H1 (cell line): ENCODE data around the gene TSC22D1. TPM values are rescaled to one million over a fixed set of nuclear protein-coding genes. Genes with fewer than 3 reads are reported as not detected.

Source experiments
- CTCF ChIA-PET: fragments of 300-600 bp; sonication (Branson Sonifier 250); formaldehyde crosslinking; loops from one replicate; lab custom pipeline; 2021; ENCODE audit not compliant: partially characterized antibody; lab: Charles Lee
- POLR2A ChIA-PET: fragments of 300-600 bp; sonication (Branson Sonifier 250); formaldehyde crosslinking; loops from one replicate; lab custom pipeline; 2021; ENCODE audit warnings: inconsistent platforms; ENCODE audit not compliant: partially characterized antibody; lab: Charles Lee
- DNase-seq, 2 experiments: peaks; one replicate each; pipeline versions ENCODE4 v3.0.0 to v3.0.0-alpha.2; 2010 to 2022; ENCODE audit warnings: low spot score in 2 of 2, low read depth in 1 of 2, mixed read lengths in 1 of 2
- FAIRE-seq: peaks from 2 replicates; lab custom pipeline; 2011; peaks lifted over from hg19 to GRCh38; lab: Jason Lieb, UNC
- H2AFZ ChIP-seq: 2 replicates; pipeline ENCODE4 v1.8.1; 2012; ENCODE audit warnings: low read length, inconsistent platforms
- H2AK5ac ChIP-seq: 2 replicates; pipeline ENCODE4 v1.6.1; 2013; ENCODE audit warnings: low read depth, low read length
- H2BK120ac ChIP-seq: replicated peaks from 2 replicates; pipeline ENCODE3; 2013; ENCODE audit warnings: low read depth, low read length, inconsistent platforms
- H2BK12ac ChIP-seq: 2 replicates; pipeline ENCODE4 v1.6.1; 2013; ENCODE audit warnings: low read depth, low read length
- H2BK15ac ChIP-seq: 2 replicates; pipeline ENCODE4 v1.6.1; 2013; ENCODE audit warnings: low read length
- H2BK20ac ChIP-seq: 2 replicates; pipeline ENCODE4 v1.6.1; 2013; ENCODE audit warnings: low read length
- H2BK5ac ChIP-seq: 2 replicates; pipeline ENCODE4 v1.6.1; 2013; ENCODE audit warnings: low read depth, low read length
- H3K14ac ChIP-seq: 2 replicates; pipeline ENCODE4 v1.6.1; 2013; ENCODE audit warnings: inconsistent platforms; ENCODE audit not compliant: insufficient read length
- H3K18ac ChIP-seq: 2 replicates; pipeline ENCODE4 v1.6.1; 2013; ENCODE audit warnings: low read length; ENCODE audit errors: extremely low read depth
- H3K23ac ChIP-seq: 2 replicates; pipeline ENCODE4 v1.6.1; 2013; ENCODE audit warnings: inconsistent platforms; ENCODE audit not compliant: insufficient read length
- H3K23me2 ChIP-seq: 2 replicates; pipeline ENCODE4 v1.6.1; 2013; ENCODE audit warnings: low read depth, low read length
- H3K27ac ChIP-seq: 2 replicates; pipeline ENCODE4 v1.6.1; 2011; ENCODE audit warnings: low read depth, low read length, inconsistent platforms
- H3K27me3 ChIP-seq, 4 experiments: replicated peaks in 1 of 4; 1 replicate in 1 of 4; 2 replicates in 3 of 4; pipeline versions ENCODE4 v1.6.1 to v1.8.1; 2011 to 2013; ENCODE audit warnings: low read length in 3 of 4, mild to moderate bottlenecking in 3 of 4, inconsistent platforms in 2 of 4, mixed read lengths in 2 of 4, moderate library complexity in 1 of 4; ENCODE audit not compliant: control insufficient read depth in 3 of 4, insufficient read depth in 3 of 4; ENCODE audit errors: extremely low read depth in 1 of 4
- H3K36me3 ChIP-seq, 4 experiments: 2 replicates each; pipeline versions ENCODE4 v1.6.1 to v1.8.1; 2011 to 2013; ENCODE audit warnings: mild to moderate bottlenecking in 4 of 4, low read length in 3 of 4, moderate library complexity in 2 of 4, control low read depth in 1 of 4, inconsistent platforms in 1 of 4; ENCODE audit not compliant: insufficient read depth in 4 of 4, control insufficient read depth in 2 of 4
- H3K4ac ChIP-seq: replicated peaks from 2 replicates; pipeline ENCODE3; 2013; ENCODE audit warnings: low read length, low read depth, mixed read lengths, inconsistent platforms; ENCODE audit not compliant: insufficient read length
- H3K4me1 ChIP-seq, 4 experiments: replicated peaks in 1 of 4; 1 replicate in 1 of 4; 2 replicates in 3 of 4; pipeline versions ENCODE4 v1.6.1 to v1.8.1; 2011 to 2013; ENCODE audit warnings: low read length in 3 of 4, inconsistent platforms in 2 of 4, mixed read lengths in 1 of 4; ENCODE audit not compliant: insufficient read depth in 4 of 4, control insufficient read depth in 3 of 4
- H3K4me2 ChIP-seq, 2 experiments: 2 replicates each; pipeline versions ENCODE4 v1.6.1 to v1.8.1; 2011 to 2013; ENCODE audit warnings: low read depth in 2 of 2, low read length in 2 of 2, control low read depth in 1 of 2, inconsistent platforms in 1 of 2, mild to moderate bottlenecking in 1 of 2; ENCODE audit not compliant: insufficient read depth in 1 of 2
- H3K4me3 ChIP-seq, 4 experiments: fragments of 200-600, 300-600 bp in 1 of 4; sonication (generic), shearing (Covaris generic), sonication (Bioruptor Twin) in 1 of 4; 2 replicates each; pipeline versions ENCODE4 v1.5.1 to v1.8.1; 2011 to 2016; ENCODE audit warnings: low read length in 4 of 4, low read depth in 3 of 4, control low read depth in 2 of 4, inconsistent platforms in 2 of 4, mild to moderate bottlenecking in 2 of 4, mixed read lengths in 1 of 4, moderate library complexity in 1 of 4; ENCODE audit not compliant: insufficient read depth in 2 of 4; ENCODE audit errors: extremely low read depth in 1 of 4
- H3K56ac ChIP-seq: replicated peaks from 2 replicates; pipeline ENCODE3; 2013; ENCODE audit warnings: low read depth, mild to moderate bottlenecking, mixed read lengths, low read length, inconsistent platforms; ENCODE audit not compliant: insufficient read length
- H3K79me1 ChIP-seq: 2 replicates; pipeline ENCODE4 v1.6.1; 2013; ENCODE audit warnings: low read depth, low read length, control low read depth
- H3K79me2 ChIP-seq, 2 experiments: 2 replicates each; pipeline versions ENCODE4 v1.6.1 to v1.8.1; 2012 to 2013; ENCODE audit warnings: low read length in 2 of 2, mild to moderate bottlenecking in 2 of 2, inconsistent platforms in 1 of 2; ENCODE audit not compliant: insufficient read depth in 2 of 2, control insufficient read depth in 1 of 2
- H3K9ac ChIP-seq, 4 experiments: replicated peaks in 1 of 4; 1 replicate in 1 of 4; 2 replicates in 3 of 4; pipeline versions ENCODE4 v1.6.1 to v1.8.1; 2011 to 2013; ENCODE audit warnings: low read depth in 3 of 4, low read length in 3 of 4, control low read depth in 2 of 4, mild to moderate bottlenecking in 2 of 4, moderate library complexity in 2 of 4, inconsistent platforms in 1 of 4; ENCODE audit errors: extremely low read depth in 1 of 4
- H3K9me3 ChIP-seq, 2 experiments: 2 replicates each; pipeline versions ENCODE4 v1.6.1 to v1.8.1; 2012 to 2013; ENCODE audit warnings: mild to moderate bottlenecking in 2 of 2, moderate library complexity in 2 of 2, control low read depth in 1 of 2, inconsistent platforms in 1 of 2, low read depth in 1 of 2, low read length in 1 of 2, mixed read lengths in 1 of 2; ENCODE audit not compliant: insufficient read depth in 2 of 2
- H4K20me1 ChIP-seq, 2 experiments: replicated peaks in 1 of 2; 2 replicates each; pipeline versions ENCODE3 to v1.8.1; 2011 to 2013; ENCODE audit warnings: inconsistent platforms in 2 of 2, low read length in 2 of 2, mild to moderate bottlenecking in 1 of 2; ENCODE audit not compliant: insufficient read depth in 2 of 2, control insufficient read depth in 1 of 2
- H4K5ac ChIP-seq: 2 replicates; pipeline ENCODE4 v1.6.1; 2013; ENCODE audit warnings: low read length, low read depth, mixed read lengths, inconsistent platforms; ENCODE audit not compliant: insufficient read length
- H4K8ac ChIP-seq: 2 replicates; pipeline ENCODE4 v1.8.0; 2013; ENCODE audit warnings: mild to moderate bottlenecking, moderate library complexity, low read length, inconsistent platforms; ENCODE audit not compliant: insufficient read depth; ENCODE audit errors: extremely low read depth
- H4K91ac ChIP-seq: replicated peaks from 2 replicates; pipeline ENCODE3; 2013; ENCODE audit warnings: low read length, mixed read lengths, inconsistent platforms; ENCODE audit not compliant: insufficient read length
- ASH2L ChIP-seq: fragments of 200-600, 300-600 bp; sonication (generic); IDR thresholded peaks from one replicate; pipeline ENCODE4 v1.7.1; 2017; ENCODE audit warnings: low read length
- CBX8 ChIP-seq: fragments of 300-800, 300-1000 bp; sonication (generic); IDR thresholded peaks from 2 replicates; pipeline ENCODE4 v1.7.1; 2016; ENCODE audit warnings: low read depth, low read length, borderline replicate concordance
- CREB1 ChIP-seq: IDR thresholded peaks from 2 replicates; pipeline ENCODE4 v1.6.1; 2012; ENCODE audit warnings: inconsistent platforms
- FOSL1 ChIP-seq: IDR thresholded peaks from 2 replicates; pipeline ENCODE4 v1.6.1; 2011; ENCODE audit warnings: mild to moderate bottlenecking, low read depth, low read length, moderate library complexity; ENCODE audit not compliant: insufficient read depth
- KDM4A ChIP-seq: IDR thresholded peaks from one replicate; pipeline ENCODE4 v1.7.1; 2012; ENCODE audit warnings: low read depth, mild to moderate bottlenecking, moderate library complexity, low read length, inconsistent platforms; ENCODE audit not compliant: severe bottlenecking
- POLR2A ChIP-seq, 2 experiments: IDR thresholded peaks; 1 replicate in 1 of 2; 2 replicates in 1 of 2; pipeline ENCODE4 v1.6.1; 2011; ENCODE audit warnings: low read depth in 2 of 2, low read length in 2 of 2, mild to moderate bottlenecking in 2 of 2; ENCODE audit errors: control extremely low read depth in 1 of 2
- POU5F1 ChIP-seq: IDR thresholded peaks from 2 replicates; pipeline ENCODE4 v1.6.1; 2011; ENCODE audit warnings: low read depth, mild to moderate bottlenecking, low read length, moderate library complexity
- RAD21 ChIP-seq, 2 experiments: IDR thresholded peaks in 1 of 2; conservative IDR thresholded peaks in 1 of 2; 2 replicates each; pipeline ENCODE4 v1.6.1; 2011; ENCODE audit warnings: low read depth in 2 of 2, low read length in 2 of 2, improper control_type of control experiment in 1 of 2, inconsistent platforms in 1 of 2, mild to moderate bottlenecking in 1 of 2, moderate library complexity in 1 of 2
- RBBP5 ChIP-seq: IDR thresholded peaks from 2 replicates; pipeline ENCODE4 v1.7.1; 2012; ENCODE audit warnings: low read depth, mild to moderate bottlenecking, inconsistent platforms, low read length, moderate library complexity, borderline replicate concordance
- SAP30 ChIP-seq: fragments of 300-600 bp; sonication (generic); IDR thresholded peaks from 2 replicates; pipeline ENCODE4 v1.7.1; 2012; ENCODE audit warnings: low read length, moderate library complexity, mild to moderate bottlenecking, inconsistent platforms; ENCODE audit not compliant: insufficient read depth, insufficient replicate concordance
- SIX5 ChIP-seq: IDR thresholded peaks from 2 replicates; pipeline ENCODE4 v1.6.1; 2011; ENCODE audit warnings: mild to moderate bottlenecking, low read depth, low read length
- YY1 ChIP-seq: IDR thresholded peaks from 2 replicates; pipeline ENCODE4 v1.6.1; 2011; ENCODE audit warnings: low read depth, mild to moderate bottlenecking, low read length
- WGBS, 2 experiments: shearing (Covaris generic) in 1 of 2; methylation state at CpG; one replicate each; pipeline versions ENCODE4 v1.1.6 to v1.1.7; 2013 to 2015; ENCODE audit warnings: low lambda C conversion rate in 2 of 2, mixed read lengths in 2 of 2, inconsistent platforms in 1 of 2, low coverage in 1 of 2, missing lambda C conversion rate in 1 of 2; ENCODE audit not compliant: insufficient replicate concordance in 2 of 2, insufficient coverage in 1 of 2, insufficient read length in 1 of 2; ENCODE audit errors: extremely low coverage in 1 of 2, missing lambda C conversion rate in 1 of 2; 5-methylcytosine and 5-hydroxymethylcytosine counted together
- polyA plus RNA-seq, 7 experiments: library from polyadenylated mRNA; depleted of rRNA in 3 of 7; stranded (reverse) in 5 of 7; unstranded in 2 of 7; fragments of >200 nt in 5 of 7; fragments of 200-250 nt in 2 of 7; gene quantifications; 1 replicate in 5 of 7; 2 replicates in 1 of 7; 4 replicates in 1 of 7; pipeline versions ENCODE4 v1.2.1 to v1.2.3, GENCODE V29; 2011 to 2013; ENCODE audit warnings: missing spikeins in 2 of 7, mixed read lengths in 2 of 7
- total RNA-seq: library from RNA; stranded (reverse); fragmentation: NEBNext Ultra II Directional; extraction: Animal tissue kit (Norgen Biotek cat#: 25700); gene quantifications from 2 replicates; pipeline ENCODE4 v1.2.1, GENCODE V29; 2021
- TF ChIP-seq, protein P1 (sequence below): IDR thresholded peaks from 2 replicates; pipeline ENCODE4 v1.6.1; 2012; ENCODE audit warnings: inconsistent platforms

Gene TSC22D1
- total and polyA plus RNA-seq, 2 of the 8 experiments (the other 6 are each of a cell fraction or from before 2014, with no cell fraction given): 52.6 to 80.9 TPM

DNA sequence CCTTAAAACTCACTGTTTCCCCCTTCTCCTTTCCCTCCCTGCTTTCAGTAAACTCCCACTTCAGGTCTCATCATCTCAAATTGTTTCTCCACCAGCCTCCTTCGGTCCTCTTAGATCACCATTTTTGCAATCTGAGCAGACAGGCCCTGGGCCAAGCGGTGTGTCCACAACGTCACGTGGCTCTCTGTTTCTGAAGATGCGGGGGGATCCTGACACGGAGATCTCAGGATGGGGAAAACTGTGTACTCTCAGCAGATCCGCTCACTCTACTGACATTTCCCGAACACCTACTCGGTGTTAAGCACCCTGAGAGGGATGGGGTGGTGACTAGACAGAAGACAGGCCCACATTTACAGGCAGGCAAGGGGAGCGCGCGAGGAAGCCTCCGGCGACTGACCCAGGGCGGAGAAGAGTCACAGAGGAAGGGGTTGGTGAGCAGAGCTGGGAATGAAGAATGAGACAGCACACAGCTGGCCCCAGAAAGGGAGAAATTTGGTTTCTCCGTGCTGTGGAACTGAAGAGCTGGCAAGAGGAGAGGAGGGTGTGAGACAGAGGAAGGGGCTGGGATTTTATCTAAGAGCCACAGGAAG is 163.7 kb downstream of the TSC22D1 start:
- CTCF ChIA-PET: interaction anchor here (0.9 to 1.6 kb wide), 2 partner anchors 14 to 169 kb away, joined by 3 to 4 read pairs; no protein-coding TSS in a partner anchor
- TF ChIP-seq KDM4A (no peak), CREB1 (no peak), CBX8 (no peak), POLR2A (IDR thresholded peaks at IDR 0.05; ENCODE audit: control extremely low read depth in 1 of 2, low read depth in 2 of 2, low read length in 2 of 2) (no peak), RBBP5 (no peak), FOSL1 (no peak), ASH2L (no peak), SAP30 (no peak), POU5F1 (no peak), YY1 (no peak), SIX5 (no peak), RAD21 (IDR thresholded peaks at IDR 0.05 in 1 of 2, conservative IDR thresholded peaks at IDR 0.05 in 1 of 2; ENCODE audit: low read depth in 2 of 2, low read length in 2 of 2) (no peak)
- TF ChIP-seq, protein P1, sequence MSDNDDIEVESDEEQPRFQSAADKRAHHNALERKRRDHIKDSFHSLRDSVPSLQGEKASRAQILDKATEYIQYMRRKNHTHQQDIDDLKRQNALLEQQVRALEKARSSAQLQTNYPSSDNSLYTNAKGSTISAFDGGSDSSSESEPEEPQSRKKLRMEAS: no peak

More for the DNA sequence above, 163.7 kb downstream of the TSC22D1 start:
- Histone ChIP-seq H3K27ac (no peak overlapping the region), H2BK5ac (no peak overlapping the region), H3K36me3 (no peaks in the 10 kb centered on the region), H3K4me2 (no peak overlapping the region), H2BK15ac (peak overlapping the region; percentile 83; the same call in 1 of the 2 replicates), H4K5ac (no peak overlapping the region), H2BK20ac (no peak overlapping the region), H3K23ac (no peak overlapping the region), H3K18ac (no peak overlapping the region; the same call in 1 of the 2 replicates), H2BK120ac (no peak overlapping the region), H3K4ac (no peak overlapping the region), H3K79me2 (no peaks in the 10 kb centered on the region), H4K8ac (no peak overlapping the region), H3K14ac (no peak overlapping the region), H2AK5ac (no peak overlapping the region), H3K4me3 (no peak overlapping the region), H4K91ac (no peak overlapping the region), H2BK12ac (peak overlapping the region; percentile 35; the same call in 1 of the 2 replicates), H3K9me3 (no peaks in the 10 kb centered on the region; a peak in 1 of 4 replicates), H2AFZ (peak overlapping the region; percentile 64; the same call in 1 of the 2 replicates), H3K23me2 (no peaks in the 10 kb centered on the region), H3K4me1 (peaks cover 8 to 22% (median 12%) of the 10 kb centered on the region in 4 experiments), H4K20me1 (no peaks in the 10 kb centered on the region), H3K27me3 (no peaks in the 10 kb centered on the region), H3K9ac (no peak overlapping the region), H3K79me1 (no peaks in the 10 kb centered on the region), H3K56ac (no peak overlapping the region)
- no peak for DNase-seq
- FAIRE-seq: no peak
- 84% methylated on average over 16 of the region's 16 CpGs; no CpG with 5 or more reads in 1 of the 2 experiments for WGBS, 2 experiments
- POLR2A ChIA-PET: interaction anchor here (4.4 kb wide), 1 partner anchor 8 kb away, joined by 27 read pairs; no protein-coding TSS in a partner anchor
